HG03432 (cell line): ENCODE results near the gene FABP1.

Experiments
- ATAC-seq: cut with Tn5 transposase; IDR thresholded peaks from one replicate; pipeline ENCODE4 v1.9.1; 2021; ENCODE audit warnings: mild to moderate bottlenecking, moderate library complexity; ENCODE audit not compliant: unreplicated experiment

Gene FABP1

DNA sequence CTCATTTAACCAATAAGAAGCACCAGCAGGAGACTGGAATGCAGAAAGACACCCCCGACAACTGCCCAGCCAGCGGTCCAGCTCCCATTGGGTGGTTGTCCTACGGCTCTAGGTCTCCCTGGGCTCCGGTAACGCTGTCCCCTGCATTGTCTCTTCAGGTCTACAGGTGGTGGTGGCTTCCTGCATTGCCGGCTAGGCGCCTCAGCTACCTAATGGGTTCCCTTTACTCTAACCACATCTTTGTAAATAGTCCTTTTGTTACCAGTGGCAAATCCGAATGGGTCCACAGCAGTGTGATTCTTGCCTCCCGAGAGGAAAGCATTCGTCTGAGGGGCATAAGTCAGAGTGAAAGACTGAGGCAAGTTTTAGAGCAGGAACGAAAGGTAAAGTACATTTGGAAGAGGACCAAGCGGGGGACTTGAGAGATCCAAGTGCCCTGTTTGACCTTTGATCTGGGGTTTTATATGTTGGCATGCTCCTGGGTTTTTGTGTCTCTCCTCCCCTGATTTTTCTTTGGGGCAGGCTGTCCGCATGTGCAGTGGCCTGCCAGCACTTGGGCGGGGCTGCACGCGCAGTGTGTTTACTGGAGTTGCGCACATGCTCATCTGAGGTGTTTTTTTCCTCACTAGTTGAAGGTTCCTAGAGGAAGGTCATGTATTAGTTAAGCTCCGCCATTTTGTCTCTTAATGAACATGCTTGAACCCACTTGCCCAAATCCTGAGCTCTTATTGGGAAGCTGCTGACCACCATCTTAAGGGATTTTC is 11.0 kb downstream of the FABP1 start:
- no peak for ATAC-seq

DNA sequence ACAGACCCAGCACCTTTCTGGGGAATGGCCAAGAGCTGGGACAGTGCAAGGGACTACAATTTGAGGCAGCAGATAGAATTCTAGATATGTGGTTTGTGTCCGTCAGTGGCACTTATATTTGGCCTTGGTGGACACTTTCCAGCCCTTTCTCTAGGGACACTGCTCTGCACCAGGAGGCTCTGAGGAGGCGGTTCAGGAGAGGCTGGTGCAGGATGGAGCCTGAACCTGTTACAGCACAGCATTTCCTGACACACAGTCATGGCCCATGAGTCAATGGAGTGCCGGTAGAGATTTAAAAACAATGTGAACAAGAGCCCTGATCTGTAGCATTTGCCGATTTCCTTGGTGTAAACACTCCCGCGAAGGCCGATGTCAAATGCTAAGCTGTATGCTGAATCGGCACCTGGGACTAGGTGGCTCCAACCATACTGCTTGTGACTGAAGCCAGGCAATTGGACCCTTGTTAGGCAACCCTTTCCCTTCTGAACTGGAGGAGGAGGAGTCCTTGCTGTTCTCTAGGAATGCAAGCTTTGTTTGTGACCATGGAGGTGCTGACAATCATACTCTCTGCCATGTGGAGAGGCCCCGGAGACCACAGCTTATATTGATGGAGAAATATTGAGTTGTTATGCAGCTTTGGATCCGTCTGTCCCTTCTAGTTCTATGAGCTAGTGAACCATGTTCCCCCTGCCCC is 11.9 kb downstream of the FABP1 start:
- ATAC-seq: no peak

DNA sequence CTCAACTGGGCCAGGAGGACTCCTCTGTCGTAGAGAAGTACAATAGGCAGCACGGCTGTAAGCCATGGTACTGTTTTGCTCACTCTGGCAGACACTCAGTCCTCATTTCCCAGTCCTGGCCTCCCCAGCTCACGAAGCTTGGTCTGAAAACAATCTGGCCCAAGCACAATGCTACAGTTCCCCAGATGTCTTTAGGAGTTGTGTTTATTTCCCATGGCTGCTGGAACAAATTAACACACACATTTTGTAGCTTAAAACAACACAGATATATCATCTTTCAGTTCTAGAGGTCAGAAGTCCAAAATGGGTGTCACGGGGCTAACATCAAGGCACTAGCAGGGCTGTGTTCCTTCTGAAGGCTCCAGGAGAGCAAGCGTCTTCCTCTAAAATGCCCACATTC is 13.0 kb downstream of the FABP1 start:
- no peak for ATAC-seq

DNA sequence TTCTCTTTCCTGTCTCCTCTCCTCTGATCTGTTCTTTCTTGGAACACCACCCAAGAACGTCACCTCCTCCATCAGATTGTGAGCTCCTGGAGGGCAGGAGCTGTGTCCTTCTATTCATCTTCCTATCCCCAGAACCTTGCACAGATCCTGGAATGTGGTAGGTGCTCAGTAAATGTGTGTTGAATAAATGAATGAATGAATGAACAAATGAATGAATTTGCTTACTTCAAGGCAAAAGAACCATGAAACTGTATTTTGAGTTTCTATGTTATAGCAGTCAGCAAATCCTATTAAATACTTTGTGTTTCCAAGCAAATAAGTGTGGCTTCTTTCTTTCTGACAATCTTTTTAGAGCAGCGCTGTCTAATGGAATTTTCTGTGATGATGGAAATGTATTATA is 14.8 kb downstream of the FABP1 start:
- no peak for ATAC-seq

DNA sequence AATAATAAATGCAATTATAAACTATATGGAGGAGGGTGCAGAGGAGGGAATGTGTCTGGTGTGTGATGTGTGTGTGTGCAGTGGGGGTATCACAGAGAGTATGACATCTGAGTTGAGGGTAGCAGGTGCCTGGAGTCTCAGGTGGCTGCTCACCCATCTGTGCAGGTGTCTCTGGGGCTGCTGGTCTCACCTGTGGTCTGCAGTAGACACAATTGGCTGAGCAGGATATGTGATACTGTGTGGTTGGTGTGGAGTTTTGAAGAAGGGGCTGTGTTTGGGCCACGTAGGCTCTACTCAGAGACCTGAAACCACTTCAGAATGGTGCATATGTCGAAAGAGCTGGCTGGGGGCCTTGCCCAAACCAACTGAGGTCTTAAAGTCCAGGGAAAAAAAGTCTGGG is 17.0 kb downstream of the FABP1 start:
- no peak for ATAC-seq

DNA sequence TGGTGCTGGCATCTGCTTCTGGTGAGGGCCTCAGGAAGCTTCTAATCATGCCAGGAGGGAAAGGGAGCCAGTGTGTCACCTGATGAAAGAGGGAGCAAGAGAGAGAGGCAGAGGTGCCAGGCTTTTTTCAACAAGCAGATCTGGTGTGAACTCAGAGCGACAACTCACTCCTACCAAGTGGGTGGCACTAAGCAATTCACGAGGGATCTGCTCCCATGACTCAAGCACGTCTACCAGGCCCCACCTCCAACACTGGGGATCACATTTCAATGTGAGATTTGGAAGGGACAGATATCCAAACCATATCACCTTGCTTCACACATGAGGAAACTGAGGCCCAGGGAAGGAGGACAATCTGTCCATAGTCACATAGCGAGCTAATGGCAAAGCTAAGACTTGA is 19.1 kb downstream of the FABP1 start:
- ATAC-seq: no peak

DNA sequence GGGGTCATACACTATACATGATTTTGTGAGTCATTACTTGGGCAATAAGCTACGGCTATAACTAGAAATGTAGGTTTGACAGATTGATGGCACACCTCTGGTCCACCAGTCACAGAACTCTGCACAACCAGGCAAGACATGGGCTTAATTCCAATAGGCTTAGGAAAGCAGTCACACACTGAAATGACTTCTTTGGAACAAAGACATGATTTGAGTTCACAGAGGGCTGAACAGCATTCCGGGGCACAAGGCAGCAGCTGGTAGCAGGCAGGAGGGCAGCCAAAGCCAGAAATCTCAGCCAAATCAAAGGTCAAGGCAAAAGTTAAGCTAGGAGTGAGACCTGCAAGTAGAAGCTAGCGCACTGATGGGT is 27.4 kb downstream of the FABP1 start:
- ATAC-seq: no peak

DNA sequence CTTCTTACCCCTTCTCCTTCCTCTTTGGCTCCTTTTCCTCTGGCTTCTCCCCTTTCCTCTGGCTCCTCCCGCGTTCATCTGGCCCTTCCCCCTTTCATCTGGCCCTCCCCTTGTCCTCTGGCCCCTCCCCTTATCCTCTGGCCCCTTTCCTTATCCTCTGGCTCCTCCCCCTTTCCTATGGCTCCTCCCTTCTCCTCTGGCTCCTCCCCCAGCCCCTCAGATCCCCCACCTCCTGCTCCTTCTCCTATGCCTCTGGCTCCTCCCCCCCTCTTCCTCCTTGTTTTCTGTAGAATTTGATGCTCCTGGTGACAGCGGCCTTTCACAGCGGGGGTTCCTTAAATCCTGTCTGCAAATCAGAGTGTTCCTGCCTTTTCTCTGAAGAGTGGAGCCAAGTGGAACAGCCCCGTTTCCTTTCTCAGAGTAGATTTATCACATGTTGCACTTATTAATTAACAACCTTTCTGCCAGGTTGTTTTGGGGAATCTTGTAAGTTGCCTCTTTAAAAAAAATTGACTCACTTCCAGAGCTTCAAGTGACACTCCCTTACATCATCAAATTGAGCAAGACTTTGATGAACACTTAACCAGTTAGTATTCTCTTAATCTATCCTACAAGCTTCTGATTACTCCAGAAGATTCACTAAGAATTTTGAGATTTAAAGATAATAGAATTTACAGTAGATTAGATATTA is 27.9 kb downstream of the FABP1 start:
- no peak for ATAC-seq

DNA sequence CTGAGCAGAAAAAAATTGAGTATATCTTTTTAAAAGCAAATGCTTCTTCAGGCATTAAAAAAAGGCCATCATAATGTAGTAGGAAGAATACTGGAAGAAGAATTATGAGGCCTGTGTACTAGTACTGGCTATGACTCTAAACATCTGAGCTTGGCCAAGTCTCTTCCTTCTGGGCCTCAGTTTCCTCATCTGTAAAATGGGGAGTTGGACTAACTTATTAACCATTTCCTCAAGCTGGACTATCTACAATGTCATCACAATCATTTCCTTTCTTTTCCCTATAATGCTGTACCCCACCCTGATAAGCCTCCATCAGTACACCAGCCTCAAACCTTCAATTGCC is 29.3 kb downstream of the FABP1 start:
- no peak for ATAC-seq

DNA sequence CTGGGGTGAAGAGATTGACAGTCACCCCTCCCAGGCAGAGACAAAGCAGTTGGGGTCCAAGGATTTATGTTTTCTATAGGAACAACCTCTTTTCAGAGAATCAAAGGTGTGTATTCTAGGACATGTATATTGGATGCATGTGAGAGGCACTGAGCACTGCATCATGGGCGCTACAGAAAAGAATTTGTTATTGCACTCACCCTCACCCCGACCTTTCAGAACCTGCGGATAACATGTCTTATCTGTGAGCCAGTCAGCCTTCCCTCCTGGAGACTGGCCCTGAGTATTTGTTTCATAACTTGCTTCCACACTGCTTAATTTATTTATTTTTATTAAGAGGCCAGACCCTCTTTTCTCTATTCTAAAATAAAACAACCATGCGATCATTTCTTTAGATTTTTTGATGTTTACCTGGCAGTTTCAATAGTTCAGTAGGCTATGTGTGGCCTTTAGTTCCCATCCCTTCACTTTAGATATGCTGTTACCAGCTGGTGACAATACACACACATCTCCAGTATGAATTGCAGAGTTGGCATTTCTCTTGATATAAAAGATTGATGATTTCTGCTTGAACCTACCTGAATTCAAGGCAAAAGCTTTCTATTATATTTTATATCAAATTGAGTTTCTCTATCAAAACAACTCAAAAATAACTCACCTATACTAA is 29.8 kb downstream of the FABP1 start:
- ATAC-seq: no peak

DNA sequence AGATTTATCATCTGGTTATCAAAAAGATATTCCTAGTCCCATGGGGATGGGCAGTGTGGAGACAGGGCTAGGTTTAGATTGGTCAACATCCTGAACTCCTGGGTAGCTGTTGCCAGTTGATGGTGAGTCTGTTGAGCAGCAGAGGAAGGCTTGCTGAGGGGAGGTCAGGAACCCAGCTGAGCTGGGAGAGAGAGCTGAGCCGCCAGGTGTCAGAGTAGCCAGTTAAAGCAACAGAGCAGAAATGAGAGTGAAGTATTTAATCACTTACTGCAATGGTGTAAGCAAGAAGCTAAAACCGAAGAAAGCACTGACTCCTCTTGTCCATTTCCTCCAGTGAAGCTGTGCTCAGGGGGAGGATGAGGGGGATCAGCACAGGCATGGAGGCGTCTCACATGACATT is 30.7 kb downstream of the FABP1 start:
- no peak for ATAC-seq

DNA sequence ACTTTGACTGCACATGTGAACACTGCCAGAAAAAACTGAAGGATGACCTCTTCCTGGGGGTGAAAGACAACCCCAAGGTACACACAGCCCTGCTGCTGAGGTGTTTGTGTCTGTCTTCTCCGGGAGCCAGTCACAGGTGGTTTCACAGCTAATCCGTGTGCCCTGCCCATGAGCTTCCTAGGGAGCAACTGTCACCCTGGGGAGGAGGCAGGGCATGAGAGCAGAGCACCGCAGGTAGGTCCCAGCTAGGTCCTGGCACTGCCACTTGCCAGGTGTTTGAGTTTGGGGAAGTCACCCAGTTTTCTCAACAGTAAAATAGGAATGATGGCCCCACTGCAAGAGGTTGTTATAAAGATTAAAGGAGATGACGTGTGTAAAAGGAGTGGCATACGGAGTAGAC is 31.2 kb downstream of the FABP1 start:
- no peak for ATAC-seq

DNA sequence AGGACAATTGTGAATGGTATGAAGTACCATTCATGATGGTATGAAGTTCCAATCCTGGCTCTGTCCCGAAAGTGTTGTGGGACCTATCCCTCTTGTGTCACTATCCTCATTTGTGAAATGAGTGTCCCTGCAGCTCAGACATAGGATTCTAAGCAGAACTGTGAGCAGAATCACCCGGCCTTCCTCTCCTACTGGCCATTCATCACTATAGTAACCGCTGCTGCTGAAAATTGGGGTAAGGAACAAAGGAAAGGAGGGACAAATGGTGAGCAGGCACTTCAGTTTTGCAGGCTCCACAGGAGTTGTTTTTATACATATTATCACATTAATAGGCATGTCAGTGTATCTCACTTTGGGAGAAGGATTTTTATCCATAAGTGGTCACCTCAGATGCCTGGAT is 32.8 kb downstream of the FABP1 start:
- ATAC-seq: no peak

DNA sequence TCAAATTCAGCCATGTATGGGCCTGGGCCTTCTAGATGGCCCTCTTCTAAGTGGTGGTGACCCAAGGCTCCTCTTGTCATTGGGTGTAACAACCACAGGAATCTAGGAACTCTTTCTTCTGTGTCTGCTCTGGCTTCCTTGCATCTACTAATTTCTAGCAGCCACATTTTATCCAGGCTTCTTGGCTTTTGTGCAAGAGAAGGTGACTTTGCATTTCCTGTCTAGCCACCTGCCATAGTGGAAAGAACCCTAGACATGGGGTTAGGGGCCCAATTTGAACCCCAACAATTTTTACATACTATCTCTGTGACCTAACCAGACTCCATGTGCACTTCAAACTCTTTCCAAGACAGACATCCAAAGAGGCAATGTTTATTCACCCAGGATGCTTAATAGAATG is 35.1 kb downstream of the FABP1 start:
- no peak for ATAC-seq

DNA sequence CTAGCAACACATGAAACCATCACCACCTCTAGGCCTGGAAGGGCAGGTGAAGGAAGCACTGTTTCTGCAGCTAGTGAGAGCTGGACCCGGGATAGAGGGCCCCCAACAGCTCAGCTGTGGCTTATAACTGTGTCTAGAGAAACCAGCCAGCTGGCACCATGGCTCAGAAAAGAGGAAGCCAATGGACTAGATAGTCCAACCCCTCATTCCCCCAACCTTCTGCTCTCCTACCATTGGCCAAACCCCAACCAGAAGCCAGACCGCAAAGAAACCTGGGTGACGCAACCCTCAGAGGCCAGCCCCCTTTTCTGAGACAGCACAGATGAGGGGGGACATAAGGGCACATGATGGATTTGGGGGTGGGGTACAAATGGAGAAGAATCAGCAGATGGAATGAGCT is 35.9 kb downstream of the FABP1 start:
- ATAC-seq: no peak

DNA sequence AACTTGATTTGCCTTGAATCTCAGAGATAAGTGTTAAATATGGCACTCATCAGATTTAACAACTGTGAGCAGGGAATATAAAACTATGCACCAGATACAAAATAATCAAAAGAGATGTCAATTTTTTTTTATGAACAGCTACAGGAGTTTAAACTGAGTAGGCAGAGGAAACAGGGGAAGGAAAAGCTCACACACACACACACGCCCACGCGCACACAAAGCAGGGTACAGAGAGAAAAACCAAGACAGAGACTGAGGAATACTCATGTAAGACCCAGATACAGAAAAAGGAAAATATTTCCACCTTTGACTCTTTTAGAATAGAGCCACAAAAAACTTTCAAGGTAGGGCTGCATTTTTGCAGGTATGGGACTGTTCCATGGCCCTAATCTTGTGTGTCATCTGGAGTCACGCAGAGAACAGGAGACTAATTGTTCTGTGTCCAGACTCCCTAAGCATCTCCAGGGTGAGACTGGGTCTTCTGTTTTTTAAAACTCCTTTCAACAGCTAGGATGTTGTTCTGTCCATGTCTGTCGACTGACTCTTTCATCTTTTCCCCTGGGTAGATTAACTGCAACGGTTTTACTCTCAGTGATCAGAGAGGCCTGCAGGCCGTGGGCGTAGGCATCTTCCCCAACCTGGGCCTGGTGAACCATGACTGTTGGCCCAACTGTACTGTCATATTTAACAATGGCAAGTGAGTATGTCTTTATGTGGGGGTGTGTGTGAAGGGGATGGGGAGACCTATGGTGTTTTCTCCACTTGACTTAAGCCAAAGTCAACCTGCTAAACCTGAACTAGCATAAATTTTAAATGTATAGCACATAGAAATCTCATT is 37.2 kb downstream of the FABP1 start:
- no peak for ATAC-seq

DNA sequence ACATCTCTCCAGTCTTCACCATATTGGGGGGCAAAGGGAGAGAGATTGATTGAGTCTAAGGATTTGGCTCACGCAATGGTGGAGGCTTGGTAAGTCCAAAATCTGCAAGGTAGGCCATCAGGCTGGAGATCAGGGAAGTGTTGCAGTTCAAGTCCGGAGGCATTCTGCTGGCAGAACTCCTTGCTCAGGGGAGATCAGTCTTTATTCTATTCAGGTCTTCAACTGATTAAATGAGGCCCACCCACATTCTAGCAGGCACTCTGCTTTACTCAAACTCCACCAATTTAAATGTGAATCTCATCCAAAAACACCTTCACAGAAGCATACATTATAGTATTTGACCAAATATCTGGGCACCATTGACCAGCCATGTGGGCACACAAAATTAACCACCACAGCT is 38.9 kb downstream of the FABP1 start:
- ATAC-seq: no peak

DNA sequence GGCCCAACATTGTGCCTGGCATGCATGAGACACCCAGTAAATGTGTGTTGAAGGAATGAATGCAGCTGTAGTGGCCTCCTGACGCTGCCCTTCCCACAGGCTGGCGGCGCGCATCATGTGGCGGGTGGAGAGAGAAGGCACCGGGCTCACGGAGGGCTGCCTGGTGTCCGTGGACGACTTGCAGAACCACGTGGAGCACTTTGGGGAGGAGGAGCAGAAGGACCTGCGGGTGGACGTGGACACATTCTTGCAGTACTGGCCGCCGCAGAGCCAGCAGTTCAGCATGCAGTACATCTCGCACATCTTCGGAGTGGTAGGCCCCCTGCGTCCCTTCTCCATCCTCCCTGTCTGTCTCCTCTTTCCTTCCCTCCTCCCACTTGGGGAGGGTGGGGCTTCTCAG is 40.1 kb downstream of the FABP1 start:
- ATAC-seq: no peak

DNA sequence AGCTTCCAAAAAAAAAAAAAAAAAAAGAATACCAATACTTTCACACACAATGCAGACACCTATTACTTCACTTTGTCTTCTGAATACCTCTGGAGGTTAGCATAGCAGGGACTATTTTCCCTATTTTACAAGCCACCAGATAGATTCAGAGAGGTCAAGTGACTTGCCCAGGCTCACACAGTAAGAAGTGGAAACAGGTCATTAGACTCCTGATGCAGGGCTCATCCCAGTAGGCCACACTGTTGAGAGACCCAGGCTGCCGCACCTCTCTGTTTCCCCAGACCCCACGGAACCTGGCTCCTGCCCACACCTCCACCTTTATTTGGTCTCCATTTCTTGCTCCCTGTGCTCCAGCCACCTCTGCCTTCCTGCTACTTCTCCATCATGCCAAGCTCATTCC is 40.8 kb downstream of the FABP1 start:
- no peak for ATAC-seq

DNA sequence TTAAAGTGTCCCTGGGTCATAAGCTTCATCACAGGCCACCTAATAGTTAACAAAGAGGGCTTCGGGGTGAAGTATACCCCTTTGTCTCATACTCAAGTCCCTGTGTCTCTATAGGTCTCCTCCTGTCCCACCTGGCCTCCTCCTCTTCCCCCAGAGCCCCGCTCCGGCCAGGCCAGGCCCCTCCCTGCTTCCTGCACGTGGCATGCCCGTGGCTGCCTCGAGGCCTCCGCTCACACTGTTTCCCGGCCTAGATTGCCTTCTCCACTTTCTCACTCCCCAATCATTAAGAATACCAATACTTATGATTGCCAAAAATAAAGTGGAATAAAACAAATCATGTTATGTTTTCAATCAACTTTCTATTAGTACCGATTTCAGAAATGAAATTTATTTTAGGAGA is 41.5 kb downstream of the FABP1 start:
- ATAC-seq: no peak

DNA sequence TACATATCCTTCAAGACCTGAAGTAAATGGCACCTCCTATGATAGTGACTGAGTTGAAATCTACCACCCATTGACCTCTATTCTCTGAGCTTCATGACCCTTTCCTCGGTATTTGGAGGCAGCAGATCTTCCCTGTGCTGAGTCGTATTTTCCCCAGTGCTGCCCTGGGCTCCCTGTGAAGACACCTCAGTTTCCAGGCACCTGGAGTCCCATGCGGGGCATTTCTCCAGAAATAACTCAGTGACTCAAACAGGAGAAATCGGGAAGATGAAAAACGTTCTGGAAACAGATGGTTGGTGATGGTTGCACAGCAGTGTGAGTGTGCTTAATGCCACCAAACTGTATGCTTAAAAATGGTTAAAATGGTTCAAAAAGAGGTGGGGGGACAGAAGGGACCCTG is 42.3 kb downstream of the FABP1 start:
- no peak for ATAC-seq
